Epithelial cell of prostate (primary cell): ENCODE data around the gene CT45A5.
"Not testable (repeated sequence)": the region's sequence is repeated elsewhere in the genome, so short reads cannot be mapped to it uniquely, and the experiment has no call there.

Source experiments
- DNase-seq: peaks from one replicate; pipeline ENCODE4 v3.0.0-alpha.2; 2011; ENCODE audit warnings: low read depth, low spot score
- H3K27ac ChIP-seq: fragments of 450-650 bp; 2 replicates; pipeline ENCODE4 v1.5.1; 2017; ENCODE audit warnings: mild to moderate bottlenecking

Gene CT45A5

GRCh38 chrX:135785403-135785802 is at the start of gene CT45A5:
Gene CT45A5 (minus strand): TSS chrX:135785503. CDS start chrX:135781729, 3,774 bp downstream.
- not testable (repeated sequence) for H3K27ac ChIP-seq, DNase-seq

GRCh38 chrX:135819912-135820311 is 34.6 kb upstream of the CT45A5 start, which contains the start of gene CT45A2:
Gene CT45A2 (minus strand): TSS chrX:135820012. CDS start chrX:135816265, 3,747 bp downstream.
- DNase-seq, H3K27ac ChIP-seq: not testable (repeated sequence)

GRCh38 chrX:135802687-135803086 is 17.4 kb upstream of the CT45A5 start, which contains the start of gene CT45A6:
Gene CT45A6 (minus strand): TSS chrX:135802787. CDS start chrX:135798993, 3,794 bp downstream.
- not testable (repeated sequence) for H3K27ac ChIP-seq, DNase-seq

DNA sequence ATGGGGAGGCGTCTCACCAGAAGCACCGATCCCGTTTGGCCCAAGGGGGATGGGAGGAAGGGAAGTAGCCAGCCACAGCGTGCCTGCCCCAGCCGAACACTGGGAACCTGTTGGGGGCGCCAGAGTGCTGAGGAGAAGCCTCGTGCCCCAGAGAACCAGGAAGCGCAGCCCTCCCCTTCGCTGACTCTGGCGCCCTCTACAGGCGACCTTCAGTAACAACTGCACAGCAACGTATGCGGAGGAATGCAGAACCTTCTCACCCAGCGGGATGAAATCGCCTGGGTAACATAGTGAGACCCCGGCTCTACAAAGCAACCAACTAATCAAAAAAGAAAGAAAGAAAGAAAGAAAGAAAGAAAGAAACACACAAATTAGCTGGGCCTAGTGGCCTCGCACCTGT is 17.2 kb downstream of the CT45A5 start, which contains the start of gene CT45A3:
Gene CT45A3, minus strand, starts transcription at position 101 of the 400 bp plus-strand sequence. CDS start 3,747 bp downstream, outside the sequence.
- H3K27ac ChIP-seq, DNase-seq: not testable (repeated sequence)

- H3K27ac ChIP-seq, DNase-seq: not testable (repeated sequence)
Measured at GRCh38 chrX:135744739-135745138, 40.6 kb downstream of the CT45A5 start.

- H3K27ac ChIP-seq, result no peak overlapping the region
- no peak for DNase-seq
Measured at GRCh38 chrX:135741192-135741715, 44.0 kb downstream of the CT45A5 start.

DNA sequence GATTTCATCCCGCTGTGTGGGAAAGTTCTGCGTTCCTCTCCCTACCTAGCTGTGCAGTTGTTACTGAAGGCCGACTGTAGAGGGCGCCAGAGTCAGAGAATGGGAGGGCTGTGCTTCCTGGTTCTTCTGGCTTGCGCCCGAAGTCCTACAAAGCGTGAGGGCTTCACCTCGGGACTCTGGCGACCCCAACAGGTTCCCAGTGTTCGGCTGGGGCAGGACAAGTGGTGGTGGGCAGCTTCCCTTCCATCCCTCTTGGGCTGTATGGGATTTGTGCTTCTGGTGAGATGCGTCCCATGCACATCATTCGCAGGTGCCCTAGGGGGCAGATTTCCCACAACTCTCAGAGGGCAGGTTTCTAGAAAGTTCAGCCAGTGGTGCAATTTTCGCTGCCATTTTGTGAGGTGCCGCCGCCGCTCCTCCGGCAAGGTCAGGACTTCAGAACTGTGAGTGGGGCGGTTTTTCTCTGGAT is 44.6 kb downstream of the CT45A5 start:
- H3K27ac ChIP-seq, result no peak overlapping the region
- DNase-seq, result no peak

DNA sequence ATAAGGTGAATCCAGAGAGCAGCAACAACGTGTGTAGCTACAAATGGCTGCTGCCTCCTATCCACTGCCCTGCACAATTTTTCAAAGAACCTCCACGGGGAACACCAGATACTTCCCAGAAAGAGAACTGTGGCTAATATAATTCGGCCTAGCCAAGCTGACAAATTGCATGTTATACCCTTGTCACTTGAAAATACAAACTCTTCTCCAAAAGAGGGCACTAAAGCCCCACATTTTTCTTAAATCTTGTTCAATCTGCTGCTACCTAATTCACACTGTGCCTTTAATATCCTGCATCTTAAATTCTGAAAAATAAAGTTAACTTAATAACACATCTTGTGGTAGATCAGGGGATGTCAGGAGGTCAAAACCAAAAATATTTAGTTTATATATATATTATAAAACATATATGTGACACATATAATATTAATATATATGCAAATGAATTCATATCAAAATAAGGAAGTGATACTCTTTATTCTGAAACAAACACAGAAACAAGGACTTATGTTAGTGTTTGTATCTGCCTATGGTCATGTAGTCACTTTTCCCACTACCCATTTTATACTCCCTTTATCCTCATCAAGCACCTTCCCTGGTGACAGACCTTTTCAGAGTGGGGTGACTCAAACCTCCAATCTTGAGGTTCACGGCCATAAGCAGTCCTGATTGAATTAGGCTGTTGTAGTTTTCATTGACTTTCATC is 47.8 kb downstream of the CT45A5 start:
- no peak for DNase-seq
- no peak overlapping the region for H3K27ac ChIP-seq

DNA sequence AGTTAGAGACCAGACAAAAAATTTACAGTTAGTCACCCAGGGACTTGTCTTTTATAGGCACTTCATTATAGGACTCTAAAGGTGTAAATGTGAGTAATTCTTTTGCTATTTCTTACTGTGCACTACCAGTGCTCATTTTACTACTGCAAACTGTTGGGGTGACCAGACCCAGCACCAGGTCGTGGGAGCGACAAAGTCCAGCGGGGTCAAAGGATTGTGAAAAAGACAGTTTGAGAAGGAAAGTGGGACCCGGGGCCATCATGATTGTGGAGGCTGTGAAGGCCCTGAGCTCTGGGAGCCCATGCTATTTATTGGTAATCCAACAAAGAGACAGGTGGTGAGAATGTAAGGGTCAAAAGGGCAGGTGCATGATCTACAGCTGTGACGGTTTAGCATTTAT is 50.6 kb downstream of the CT45A5 start:
- not testable (repeated sequence) for H3K27ac ChIP-seq, DNase-seq
